ENCODE data around the gene NEU4. TPM values are rescaled to one million over a fixed set of nuclear protein-coding genes. Genes with fewer than 3 reads are reported as not detected.

The NEU4 gene
- total RNA-seq, 1 experiment from 2014 or later = 0.24 TPM

DNA sequence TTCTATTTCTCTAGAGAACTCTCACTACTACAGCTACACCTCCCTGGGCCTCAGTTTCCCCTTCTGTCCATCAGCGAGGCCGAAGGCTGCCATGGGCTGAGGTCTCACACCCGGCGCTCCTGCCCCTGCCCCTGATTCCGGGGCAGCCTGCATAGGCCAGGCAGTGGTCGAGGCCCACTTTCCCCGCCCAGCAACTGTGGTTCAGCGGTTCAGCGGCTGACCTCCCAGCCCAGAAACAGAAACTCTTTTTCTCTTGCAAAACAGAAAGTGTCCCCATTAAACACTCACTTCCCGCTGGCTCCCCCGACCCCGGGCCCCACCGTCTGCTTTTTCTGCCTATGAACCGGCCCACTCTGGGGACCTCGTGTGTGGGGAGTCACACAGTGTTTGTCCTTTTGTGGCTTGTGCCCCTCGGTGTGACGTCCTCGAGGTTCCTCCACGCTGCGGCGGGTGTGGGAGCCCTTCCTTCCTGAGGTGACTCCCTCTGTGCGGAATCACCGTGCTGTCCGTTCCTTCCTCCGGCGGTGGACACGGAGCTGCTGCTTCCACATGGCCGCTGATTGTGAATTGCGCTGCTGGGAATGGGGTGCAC lies 33.7 kb downstream of the NEU4 start:
- DNase-seq (ENCODE audit: low read depth) = no peak
- in situ Hi-C loops (cut with HindIII; ENCODE audit: low pct_unique_long_range_greater_than_20kb, low sequenced_read_pairs) = no loop called here

DNA sequence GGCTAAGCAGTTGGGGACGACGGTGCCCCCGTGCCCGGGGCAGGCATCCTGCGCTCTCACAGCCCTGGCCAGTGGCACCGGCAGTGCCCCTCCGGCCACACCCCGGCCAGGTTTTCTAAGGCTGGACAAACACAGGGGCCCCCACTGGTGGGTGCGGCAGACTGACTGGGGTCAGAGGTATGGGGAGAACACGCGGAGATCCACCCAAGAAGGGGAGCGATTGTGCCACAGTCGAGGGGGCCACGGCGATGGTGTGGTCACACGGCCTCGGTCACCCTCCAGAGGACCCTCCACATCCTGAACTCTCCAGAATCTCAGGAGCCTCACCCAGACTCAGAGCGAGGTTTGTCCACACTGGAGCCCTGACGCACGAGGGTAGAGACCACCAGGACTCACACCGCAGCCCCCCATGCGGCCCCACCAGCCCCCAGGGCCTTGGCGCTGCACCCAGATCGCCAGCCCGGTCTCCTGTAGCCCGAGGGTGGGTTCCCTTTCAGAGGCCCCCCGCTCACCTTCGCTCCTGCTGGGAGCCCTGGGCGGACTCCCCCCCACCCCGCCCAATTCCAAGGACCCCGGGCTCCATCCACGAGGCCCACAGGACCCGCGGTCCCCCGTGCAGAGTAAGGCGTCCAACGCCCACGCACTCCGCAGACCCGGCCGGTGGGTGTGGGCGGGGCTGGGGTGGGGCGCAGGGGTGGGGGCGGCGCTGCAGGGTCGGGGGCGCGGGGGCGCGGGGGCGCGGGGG lies 34.5 kb downstream of the NEU4 start:
- in situ Hi-C loops (cut with HindIII; ENCODE audit: low pct_unique_long_range_greater_than_20kb, low sequenced_read_pairs) = no loop called here
- DNase-seq (ENCODE audit: low read depth) = no peak

- in situ Hi-C loops (cut with HindIII; ENCODE audit: low pct_unique_long_range_greater_than_20kb, low sequenced_read_pairs) = no loop called here
- peak; percentile 45 for DNase-seq (ENCODE audit: low read depth)
Measured at GRCh38 chr2:241844066-241844728, 35.2 kb downstream of the NEU4 start.

GRCh38 chr2:241844831-241845578 lies 36.0 kb downstream of the NEU4 start:
- in situ Hi-C loops (cut with HindIII; ENCODE audit: low pct_unique_long_range_greater_than_20kb, low sequenced_read_pairs) = no loop called here
- DNase-seq (ENCODE audit: low read depth) = no peak

DNA sequence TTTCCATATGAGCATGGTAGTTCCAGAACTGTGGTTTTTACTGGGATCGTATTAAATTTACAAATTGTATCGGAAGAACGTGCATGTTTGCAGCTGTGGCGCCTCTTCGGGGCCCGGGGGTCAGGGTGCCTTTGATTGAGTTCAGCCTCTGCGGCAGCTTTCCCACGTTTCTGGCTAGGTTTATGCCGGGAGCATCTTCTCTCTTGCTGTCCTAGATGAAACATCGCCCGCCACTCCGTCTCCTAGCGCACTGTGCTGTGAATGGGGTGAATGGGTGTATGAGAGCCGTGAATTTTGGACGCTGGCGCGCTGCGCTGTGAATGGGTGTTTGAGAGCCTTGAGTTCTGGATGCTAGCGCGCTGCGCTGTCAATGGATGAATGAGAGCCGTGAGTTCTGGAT lies 37.4 kb downstream of the NEU4 start:
- in situ Hi-C loops (cut with HindIII; ENCODE audit: low pct_unique_long_range_greater_than_20kb, low sequenced_read_pairs) = no loop called here
- DNase-seq (ENCODE audit: low read depth) = no peak

DNA sequence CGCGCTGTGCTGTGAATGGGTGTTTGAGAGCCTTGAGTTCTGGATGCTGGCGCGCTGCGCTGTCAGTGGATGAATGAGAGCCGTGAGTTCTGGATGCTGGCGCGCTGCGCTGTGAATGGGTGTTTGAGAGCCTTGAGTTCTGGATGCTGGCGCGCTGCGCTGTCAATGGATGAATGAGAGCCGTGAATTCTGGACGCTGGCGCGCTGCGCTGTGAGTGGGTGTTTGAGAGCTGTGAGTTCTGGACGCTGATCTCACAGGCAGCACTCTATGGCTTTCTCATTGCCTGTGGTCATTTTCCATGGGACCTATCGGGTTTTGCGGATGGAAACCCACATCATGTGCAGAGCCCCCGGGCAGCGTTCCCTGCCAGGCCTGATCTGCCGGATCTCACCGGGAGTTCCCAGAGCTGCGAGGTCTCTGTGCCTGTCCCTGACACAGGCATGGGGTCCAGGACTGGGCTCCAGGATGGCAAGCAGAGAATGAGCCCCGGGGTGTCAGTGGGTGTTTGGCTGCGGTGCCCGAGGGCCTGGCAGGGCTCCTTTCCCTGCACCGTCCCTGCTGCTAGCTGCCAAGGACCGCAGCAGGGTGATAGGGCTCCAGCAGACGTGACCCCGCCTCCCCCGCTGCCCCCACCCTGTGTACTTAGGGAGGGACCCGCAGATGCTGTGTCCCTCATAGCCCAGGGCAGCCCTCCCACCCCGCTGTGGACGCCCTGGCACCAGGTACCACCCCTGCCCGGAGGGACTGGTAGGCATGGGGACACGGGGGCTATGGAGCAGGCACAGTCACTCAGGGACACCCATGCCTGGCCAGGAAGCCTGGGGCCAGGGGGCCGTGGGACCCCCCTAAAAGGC lies 40.0 kb downstream of the NEU4 start:
- in situ Hi-C loops (cut with HindIII; ENCODE audit: low pct_unique_long_range_greater_than_20kb, low sequenced_read_pairs) = no loop called here
- DNase-seq (ENCODE audit: low read depth) = no peak

DNA sequence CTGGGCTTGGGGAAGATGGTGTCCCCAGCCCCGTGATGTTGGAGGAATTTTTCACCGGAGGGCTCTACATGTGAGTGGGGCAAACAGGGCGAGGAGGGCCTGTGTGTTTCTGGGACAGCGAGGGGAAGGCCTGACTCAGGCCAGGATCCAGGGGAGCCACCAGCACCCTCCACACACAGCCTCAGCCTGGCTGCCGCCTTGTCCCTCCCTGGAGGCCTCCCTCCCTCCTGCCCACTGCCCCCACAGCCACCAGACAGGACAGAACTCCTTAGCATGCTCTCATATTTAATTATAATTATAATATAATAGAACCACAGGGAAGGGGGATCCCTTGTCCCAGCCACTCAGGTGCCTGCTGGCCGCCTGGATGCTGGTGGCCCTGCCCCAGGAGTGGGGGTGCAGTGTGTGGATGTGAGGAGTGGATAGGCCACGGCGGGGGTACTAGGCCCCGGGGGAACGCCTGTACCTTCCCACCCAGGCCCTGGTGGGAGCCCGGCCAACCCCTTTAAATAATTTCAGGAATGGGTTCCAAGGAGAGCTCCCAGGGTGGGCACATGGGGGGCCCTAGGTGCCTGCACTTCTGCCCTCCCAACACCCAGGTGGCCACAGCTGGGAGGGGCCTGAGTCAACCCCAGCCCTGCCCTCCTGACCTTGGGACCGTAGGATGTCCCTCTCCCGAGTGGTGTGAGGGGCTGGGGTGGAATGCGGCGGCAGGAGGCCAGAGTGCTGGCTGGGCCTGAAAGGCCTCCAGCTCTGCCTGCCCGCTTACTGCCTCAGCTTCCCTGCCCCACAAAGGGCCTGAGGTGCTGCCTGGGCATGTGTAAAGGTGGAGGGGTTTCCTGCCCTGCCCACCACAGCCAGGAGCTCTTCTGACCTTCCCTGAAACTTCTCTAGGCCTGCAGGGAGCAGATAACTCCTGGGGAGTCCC lies 40.9 kb downstream of the NEU4 start:
- no peak for DNase-seq (ENCODE audit: low read depth)
- in situ Hi-C loops (cut with HindIII; ENCODE audit: low pct_unique_long_range_greater_than_20kb, low sequenced_read_pairs) = no loop called here

- no peak for DNase-seq (ENCODE audit: low read depth)
- in situ Hi-C loops (cut with HindIII; ENCODE audit: low pct_unique_long_range_greater_than_20kb, low sequenced_read_pairs) = no loop called here
Measured at GRCh38 chr2:241850544-241851324, 41.7 kb downstream of the NEU4 start.

DNA sequence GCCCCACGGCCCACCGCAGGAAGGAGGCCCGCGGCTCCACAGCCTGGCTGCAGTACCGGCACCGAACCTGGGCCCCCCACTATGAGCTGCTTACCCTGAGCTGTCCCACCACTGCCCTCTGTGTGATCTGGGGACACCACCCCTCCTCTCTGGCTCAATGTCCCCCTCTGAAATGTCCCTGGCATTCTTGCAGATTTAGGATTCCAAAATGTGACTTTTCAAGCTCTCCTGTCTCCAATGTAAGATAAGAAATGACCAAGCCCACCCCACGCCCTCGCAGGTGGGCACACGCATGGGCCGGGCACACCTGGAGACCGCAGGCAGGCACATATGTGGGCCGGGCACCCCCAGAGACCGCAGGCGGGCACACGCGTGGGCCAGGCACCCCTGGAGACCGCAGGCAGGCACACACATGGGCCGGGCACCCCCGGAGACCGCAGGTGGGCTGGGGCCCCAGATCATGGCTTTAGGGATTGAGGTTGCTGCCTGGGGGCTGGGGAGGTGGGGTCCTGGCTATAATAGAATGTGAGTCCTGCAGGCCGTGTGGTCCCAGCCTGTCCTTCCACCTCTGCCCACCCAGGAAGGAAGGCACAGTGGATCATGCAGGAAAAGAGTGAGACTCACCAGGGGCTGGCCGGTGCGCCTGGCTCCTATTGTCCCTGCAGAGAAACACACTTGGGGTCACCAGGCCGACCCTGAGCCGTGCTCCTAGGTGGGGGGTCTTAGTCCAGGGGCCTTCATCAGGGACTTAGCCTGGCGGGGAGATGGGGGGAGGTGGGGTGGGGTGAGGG lies 42.5 kb downstream of the NEU4 start:
- in situ Hi-C loops (cut with HindIII; ENCODE audit: low pct_unique_long_range_greater_than_20kb, low sequenced_read_pairs) = no loop called here
- DNase-seq (ENCODE audit: low read depth) = no peak

- in situ Hi-C loops (cut with HindIII; ENCODE audit: low pct_unique_long_range_greater_than_20kb, low sequenced_read_pairs) = no loop called here
Measured at GRCh38 chr2:241852116-241852980, 43.4 kb downstream of the NEU4 start.

GRCh38 chr2:241852981-241853631 lies 44.1 kb downstream of the NEU4 start:
- in situ Hi-C loops (cut with HindIII; ENCODE audit: low pct_unique_long_range_greater_than_20kb, low sequenced_read_pairs) = no loop called here
- DNase-seq (ENCODE audit: low read depth) = no peak

More at GRCh38 chr2:241852116-241852980, 43.4 kb downstream of the NEU4 start:
- DNase-seq (ENCODE audit: low read depth) = no peak

DNA sequence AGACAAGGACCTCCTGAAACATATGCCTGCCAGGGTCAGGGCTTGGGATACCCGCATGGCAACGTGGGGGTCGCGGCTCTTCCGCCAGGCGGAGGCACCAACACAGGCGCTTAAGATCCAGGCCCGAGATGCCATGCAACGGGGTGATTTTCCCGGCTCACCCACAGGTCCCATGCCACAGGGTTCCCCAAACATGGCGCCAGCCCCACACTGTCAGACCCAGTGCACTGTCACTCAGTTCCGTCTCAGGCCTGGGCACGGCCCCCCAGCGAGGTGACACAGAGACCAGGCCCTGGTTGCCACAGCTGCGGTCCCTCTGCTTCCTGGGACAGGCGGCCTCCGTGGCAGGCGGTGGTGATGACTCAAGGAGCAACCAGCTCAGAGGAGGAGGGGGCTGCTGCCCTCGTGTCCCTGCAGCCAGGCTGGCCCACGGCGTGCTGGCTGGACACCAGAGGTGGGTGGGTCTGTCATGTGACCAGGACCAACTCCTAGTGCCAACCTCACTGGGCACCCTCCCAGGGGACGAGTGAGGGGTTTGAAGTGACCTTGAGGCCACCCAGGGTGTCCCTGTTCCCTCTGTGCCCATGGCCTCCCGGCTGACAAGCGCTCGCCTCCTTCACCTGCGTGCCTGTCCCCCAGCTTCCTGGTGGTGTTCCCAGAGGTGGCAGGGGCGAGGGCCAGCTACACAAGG lies 44.8 kb downstream of the NEU4 start:
- in situ Hi-C loops (cut with HindIII; ENCODE audit: low pct_unique_long_range_greater_than_20kb, low sequenced_read_pairs) = no loop called here
- DNase-seq (ENCODE audit: low read depth) = no peak

GRCh38 chr2:241854342-241855244 lies 45.6 kb downstream of the NEU4 start:
- DNase-seq (ENCODE audit: low read depth) = no peak
- in situ Hi-C loops (cut with HindIII; ENCODE audit: low pct_unique_long_range_greater_than_20kb, low sequenced_read_pairs) = no loop called here
